GM19324 (cell line): Measurements from ENCODE around the gene PTPRK.
"Not testable (repeated sequence)": the region's sequence is repeated elsewhere in the genome, so short reads cannot be mapped to it uniquely, and the experiment has no call there.

Experiments used
- ATAC-seq: cut with Tn5 transposase; IDR thresholded peaks from one replicate; pipeline ENCODE4 v1.9.1; 2021; ENCODE audit warnings: mild to moderate bottlenecking, moderate library complexity; ENCODE audit not compliant: unreplicated experiment, low FRiP score

The PTPRK gene

DNA sequence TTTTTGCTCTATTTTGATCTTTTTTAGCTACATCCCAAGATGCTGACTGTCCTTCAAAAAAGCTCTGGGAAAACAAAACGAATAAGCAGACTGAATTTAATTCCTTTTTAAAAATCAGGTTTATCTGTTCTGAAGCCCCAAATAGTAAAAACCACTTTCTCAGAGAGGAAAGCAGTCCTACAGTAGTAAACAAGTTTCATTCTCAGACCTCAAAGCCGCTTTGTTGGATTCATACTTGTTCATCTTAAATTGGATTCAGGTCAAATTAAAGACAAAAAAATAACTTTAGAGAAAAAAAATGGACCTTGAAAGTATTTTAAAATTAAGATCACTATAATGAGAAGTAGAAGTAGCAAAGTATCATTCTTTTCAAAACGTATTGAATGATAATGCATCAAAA lies 523.5 kb downstream of the PTPRK start:
- no peak for ATAC-seq

- ATAC-seq = no peak
Observed at GRCh38 chr6:127992144-127992543, 528.3 kb downstream of the PTPRK start.

- ATAC-seq = no peak
Observed at GRCh38 chr6:127990074-127990473, 530.3 kb downstream of the PTPRK start.

GRCh38 chr6:127980996-127981395 lies 539.4 kb downstream of the PTPRK start:
- no peak for ATAC-seq

- ATAC-seq = not testable (repeated sequence)
Observed at GRCh38 chr6:127978185-127978584, 542.2 kb downstream of the PTPRK start.

GRCh38 chr6:127976796-127977195 lies 543.6 kb downstream of the PTPRK start:
- no peak for ATAC-seq

- ATAC-seq = no peak
Observed at GRCh38 chr6:127976111-127976510, 544.3 kb downstream of the PTPRK start.

DNA sequence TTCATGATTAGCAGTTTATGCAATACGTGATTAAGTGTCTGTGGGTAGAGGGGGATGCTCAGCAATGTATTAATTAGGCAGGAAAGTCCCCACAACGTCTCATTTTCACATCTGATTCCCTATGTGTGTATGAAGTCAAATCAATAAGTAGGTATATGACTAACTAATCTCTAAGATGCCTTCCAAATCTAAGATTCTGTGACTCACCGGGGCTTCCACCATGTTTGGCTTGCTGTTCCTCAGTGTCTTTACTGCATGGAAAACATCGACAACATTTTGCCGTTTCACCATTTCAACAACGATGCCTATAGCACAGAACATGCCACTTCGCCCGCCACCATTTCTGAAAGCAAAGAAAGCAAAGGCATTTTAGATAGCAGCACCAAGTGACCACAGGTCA lies 547.6 kb downstream of the PTPRK start:
- no peak for ATAC-seq

- ATAC-seq = no peak
Observed at GRCh38 chr6:127971945-127972391, 548.4 kb downstream of the PTPRK start.

- no peak for ATAC-seq
Observed at GRCh38 chr6:127971386-127971785, 549.0 kb downstream of the PTPRK start.

DNA sequence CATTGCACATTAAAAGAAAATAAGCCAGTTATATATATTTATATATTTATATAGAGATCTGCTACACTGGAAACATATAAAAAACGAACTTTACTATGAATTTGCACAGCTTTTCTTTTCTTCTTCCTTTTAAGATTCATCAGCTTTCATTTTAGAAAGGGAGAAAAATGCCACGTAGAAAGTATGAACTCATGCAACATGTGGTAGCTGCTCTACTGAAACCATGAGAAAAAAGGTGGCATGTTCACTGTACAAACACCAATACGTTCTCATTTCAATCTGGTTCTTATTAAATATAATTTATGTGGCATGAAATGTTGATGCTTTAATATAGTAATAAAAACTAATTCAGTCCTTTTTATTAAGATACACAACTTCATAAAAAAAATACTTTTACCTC lies 550.7 kb downstream of the PTPRK start:
- no peak for ATAC-seq

DNA sequence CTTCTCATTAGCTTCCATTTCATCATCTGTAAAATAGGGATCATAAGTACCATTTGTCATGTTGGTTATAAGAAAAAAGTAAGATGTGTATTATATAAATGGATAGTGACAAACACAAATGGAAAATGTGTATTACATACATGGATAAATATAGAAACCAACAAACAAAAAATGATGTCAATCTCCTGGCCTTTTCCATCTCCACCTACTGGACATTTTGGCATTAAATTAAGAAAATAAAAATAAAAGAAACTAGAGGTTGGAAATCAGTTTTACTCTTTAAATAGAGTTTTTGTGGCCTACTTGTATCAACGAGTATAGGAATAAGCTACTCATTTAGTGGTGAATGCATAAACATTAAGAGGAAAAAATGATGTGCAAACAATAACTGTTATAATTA lies 552.0 kb downstream of the PTPRK start:
- ATAC-seq = no peak

DNA sequence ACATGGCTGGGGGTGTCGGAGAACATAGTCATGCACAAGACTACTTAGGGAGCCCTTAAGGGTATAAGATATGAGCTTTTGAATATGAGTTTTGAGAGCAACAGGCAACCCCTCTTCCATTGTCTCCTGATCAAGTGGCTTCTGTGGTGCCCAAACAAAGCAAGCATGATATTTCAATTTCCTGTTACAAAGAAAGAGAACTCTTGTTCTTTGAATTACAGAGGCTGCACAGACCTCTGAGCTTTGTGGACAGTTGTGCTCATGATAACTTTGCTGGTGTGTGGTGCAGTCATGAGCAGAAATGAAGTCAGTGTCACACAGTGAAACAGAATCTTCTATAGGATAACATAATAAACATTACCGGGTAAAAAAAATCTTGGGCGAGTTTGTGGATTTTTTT lies 552.7 kb downstream of the PTPRK start:
- no peak for ATAC-seq

DNA sequence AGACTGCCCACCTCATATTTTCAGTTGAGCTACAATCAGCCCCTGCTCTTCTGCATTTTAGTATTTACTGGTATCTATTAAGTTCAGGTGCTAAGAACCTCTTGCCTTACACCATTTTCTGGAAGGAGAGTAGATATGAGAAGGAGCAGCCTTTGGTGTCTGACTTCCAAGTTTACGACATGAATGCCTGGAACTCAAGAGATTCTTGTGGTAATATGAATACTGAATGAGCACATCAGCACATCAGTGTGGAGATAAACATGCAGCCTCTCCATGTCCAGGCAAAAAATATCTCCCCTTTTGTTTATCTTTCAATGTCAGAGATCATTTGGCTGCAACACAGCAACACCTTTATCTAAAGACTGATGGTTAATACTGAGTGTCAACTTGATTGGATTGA lies 553.8 kb downstream of the PTPRK start:
- ATAC-seq = no peak

- no peak for ATAC-seq
Observed at GRCh38 chr6:127963495-127963894, 556.9 kb downstream of the PTPRK start.

DNA sequence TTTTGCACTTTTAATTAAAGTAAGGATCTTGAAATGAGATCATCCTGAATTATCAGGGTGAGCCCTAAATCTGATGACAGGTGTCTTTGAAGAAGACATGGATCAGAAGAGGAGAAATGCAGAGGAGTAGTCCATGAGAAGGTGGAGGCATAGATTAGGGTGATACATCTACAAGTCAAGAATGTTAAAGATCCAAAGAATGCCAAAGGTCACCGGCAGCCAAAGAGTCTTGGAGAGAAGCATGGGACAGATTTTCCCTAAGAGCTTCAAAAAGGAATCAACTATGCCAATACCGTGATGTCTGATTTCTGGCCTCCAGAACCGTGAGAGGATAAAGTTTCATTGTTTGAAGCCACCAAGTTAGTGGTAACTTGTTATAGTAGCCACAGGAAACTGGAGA lies 560.5 kb downstream of the PTPRK start:
- no peak for ATAC-seq

DNA sequence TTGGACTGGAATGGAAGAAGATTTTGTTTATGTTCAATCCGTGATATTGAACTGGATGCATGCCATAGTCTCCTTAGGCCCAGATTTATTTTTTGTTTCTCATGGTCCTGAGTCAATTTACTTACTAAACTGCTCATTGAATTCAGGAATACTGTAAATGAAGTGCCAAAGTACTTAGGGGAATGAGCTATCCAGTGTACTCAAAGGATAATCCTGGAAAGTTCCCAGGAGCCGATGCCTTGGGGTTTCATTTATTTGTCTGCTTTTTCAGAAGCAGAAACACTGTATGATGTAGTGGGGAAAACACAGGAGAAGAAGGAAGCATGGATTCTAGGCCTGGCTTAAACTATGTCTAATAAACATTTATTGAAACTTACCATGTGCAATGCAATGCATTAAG lies 563.4 kb downstream of the PTPRK start:
- no peak for ATAC-seq

- ATAC-seq = no peak
Observed at GRCh38 chr6:127956260-127956888, 564.0 kb downstream of the PTPRK start.

DNA sequence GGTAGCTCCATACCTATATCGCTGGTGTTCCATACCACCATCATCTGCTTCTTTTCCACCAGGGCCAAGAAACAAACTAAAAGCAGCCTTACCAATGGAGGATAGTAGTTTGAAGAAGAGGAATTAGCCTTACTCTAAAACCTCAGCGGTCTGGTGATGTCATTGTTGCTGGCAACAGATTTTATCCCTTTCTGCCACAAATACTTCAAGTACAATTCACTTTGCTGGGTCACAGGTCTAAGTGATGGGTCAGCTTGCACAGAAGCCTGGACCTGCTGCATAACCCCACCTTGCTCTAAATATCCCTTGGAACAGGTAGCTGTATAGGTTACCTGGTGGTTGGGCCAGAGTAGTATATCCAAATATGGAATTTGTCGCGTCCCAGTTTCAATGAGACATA lies 566.3 kb downstream of the PTPRK start:
- no peak for ATAC-seq

DNA sequence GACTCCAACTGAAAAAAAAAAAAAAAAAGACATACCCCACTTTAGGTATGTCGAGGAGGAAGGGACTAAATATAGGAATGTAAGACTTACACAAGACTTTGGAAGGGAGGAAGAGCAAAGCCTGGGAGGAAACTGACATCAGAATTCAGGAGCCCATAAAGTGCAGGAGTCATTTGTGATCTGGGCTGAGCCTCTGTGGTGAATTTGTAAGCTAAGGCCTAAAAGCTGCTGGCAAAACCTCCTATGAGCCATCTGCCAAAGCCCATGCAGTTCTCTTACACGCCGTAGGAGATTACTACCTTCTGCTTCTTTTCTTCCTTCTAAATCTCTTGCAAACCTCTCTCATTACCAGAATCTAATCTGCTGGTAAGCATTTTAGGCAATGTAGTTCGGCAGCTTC lies 567.6 kb downstream of the PTPRK start:
- ATAC-seq = no peak

DNA sequence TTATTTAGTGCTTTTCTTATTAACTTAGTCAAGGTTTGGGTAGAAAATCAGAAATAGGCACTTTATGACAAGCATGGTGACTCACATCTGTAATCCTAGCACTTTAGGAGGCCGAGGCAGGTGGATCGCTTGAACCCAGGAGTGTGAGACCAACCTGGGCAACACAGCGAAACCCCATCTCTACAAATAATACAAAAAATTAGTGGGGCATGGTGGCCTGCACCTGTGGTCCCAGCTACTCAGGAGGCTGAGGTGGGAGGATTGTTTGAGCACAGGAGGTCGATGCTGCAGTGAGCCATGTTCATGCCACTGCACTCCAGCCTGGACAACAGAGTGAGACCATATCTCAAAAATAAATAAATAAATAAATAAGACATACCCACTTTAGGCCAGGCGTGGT lies 568.2 kb downstream of the PTPRK start:
- ATAC-seq = no peak

DNA sequence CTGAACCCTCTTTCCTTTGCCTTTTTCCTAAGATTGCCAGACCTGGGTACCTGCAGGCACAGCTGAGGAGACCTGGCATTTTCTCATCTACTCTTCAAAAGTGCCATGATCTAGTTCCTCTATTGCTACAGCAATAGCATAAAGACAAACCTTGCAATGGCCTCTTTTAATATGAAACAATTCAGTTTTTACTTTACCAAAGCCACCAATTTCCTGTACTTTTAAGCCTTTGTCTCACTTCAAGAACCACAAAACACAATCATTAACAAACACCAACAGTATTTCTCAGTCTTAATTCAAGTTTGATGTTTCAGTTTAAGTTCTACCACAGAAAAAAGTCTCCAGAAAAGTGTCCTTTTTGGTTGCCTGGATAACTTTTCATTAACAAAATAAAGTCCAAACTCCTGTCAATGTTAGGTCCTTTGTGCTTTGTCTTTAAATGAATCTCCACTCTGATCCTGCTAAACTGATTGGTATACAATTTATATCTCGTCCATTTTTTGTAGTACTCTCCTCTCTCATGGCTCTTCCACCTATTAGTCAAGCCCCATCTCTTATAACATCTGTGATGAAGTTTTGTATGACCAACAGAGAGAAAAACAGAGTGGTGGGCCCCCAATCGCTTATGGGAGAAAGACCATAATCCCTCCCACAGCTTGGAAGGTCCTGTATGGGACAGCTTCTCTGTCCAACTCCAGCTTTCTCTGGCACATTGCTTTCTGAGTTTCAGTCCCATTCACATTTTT lies 569.1 kb downstream of the PTPRK start:
- peak; percentile 58 for ATAC-seq
